NCI-H82 (cell line): ENCODE measurements around the gene KRTAP5-8.
"Not testable (repeated sequence)": the region's sequence is repeated elsewhere in the genome, so short reads cannot be mapped to it uniquely, and the experiment has no call there.

Source experiments
- DNase-seq: peaks from one replicate; lab custom pipeline; 2025; lab: John Stamatoyannopoulos, UW

KRTAP5-8 gene

GRCh38 chr11:71507102-71507501 is 30.7 kb upstream of the KRTAP5-8 start:
- no peak for DNase-seq

- DNase-seq, result no peak
Measured at GRCh38 chr11:71518506-71519471, 19.0 kb upstream of the KRTAP5-8 start.

GRCh38 chr11:71519546-71519945 is 18.3 kb upstream of the KRTAP5-8 start:
- peak; percentile 40 for DNase-seq

DNA sequence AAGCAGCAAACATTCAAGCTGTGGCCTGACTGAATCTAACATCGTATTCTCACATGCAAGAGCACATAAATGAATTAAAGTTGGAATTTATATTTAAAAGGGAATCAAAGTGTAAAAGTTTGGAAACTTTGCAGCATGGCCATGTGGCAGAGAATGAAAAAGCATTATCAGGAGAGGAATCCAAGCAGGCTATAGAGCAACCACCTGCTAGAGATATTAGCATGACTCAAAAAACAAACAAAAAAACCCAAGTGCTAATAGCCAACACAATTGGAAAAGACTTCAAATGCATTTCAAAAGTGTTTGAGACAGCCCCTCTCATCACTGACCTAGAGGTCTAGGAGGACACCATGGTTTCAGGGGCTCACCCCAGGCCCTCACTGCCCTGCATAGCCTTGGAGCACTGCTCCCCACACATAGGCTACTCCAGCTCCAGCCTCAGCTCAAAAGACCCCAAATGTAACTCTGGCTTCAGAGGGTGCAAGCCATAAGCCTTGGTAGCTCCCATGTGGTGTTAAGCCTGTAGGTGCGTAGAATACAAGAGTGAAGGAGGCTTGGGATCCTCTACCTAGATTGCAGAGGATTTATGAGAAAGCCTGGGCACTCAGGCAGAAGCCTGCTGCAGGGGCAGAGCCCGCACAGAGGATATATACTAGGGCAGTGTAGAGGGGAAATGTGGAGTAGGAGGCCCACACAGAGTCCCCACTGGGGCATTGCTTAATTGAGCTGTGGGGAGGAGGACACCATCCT is 12.5 kb upstream of the KRTAP5-8 start:
- no peak for DNase-seq

- DNase-seq, result no peak
Measured at GRCh38 chr11:71525938-71526495, 11.8 kb upstream of the KRTAP5-8 start.

DNA sequence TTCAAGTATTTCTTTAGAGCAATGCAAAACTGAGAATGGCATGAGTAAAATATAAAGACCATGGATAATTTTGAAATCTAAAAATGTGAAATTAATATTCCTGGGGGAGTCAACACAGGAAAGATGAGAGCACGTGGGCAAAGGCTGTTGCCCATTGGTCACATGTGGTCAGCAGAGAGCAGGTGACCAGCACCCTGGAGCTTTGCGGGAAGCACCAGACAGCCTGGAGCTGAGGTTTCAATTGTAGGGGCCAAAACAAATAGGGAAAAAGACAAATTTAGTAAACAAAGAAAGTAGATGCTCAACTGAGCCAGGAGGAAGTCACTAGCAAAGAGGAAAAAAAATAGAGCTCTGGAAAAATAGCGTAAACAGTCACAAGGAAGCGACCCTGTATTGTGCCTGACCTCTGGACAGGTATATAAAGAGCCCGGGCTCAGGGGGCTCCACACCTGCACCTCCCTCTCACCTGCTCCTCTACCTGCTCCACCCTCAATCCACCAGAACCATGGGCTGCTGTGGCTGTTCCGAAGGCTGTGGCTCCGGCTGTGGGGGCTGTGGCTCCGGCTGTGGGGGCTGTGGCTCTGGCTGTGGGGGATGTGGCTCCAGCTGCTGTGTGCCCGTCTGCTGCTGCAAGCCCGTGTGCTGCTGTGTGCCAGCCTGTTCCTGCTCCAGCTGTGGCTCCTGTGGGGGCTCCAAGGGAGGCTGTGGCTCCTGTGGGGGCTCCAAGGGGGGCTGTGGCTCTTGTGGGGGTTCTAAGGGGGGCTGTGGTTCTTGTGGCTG is 10.8 kb upstream of the KRTAP5-8 start, which contains the start of gene KRTAP5-7:
Gene KRTAP5-7 (plus strand): TSS at position 472 of the 780 bp plus-strand sequence. CDS start 34 bp downstream, at position 506.
- not testable (repeated sequence) for DNase-seq

DNA sequence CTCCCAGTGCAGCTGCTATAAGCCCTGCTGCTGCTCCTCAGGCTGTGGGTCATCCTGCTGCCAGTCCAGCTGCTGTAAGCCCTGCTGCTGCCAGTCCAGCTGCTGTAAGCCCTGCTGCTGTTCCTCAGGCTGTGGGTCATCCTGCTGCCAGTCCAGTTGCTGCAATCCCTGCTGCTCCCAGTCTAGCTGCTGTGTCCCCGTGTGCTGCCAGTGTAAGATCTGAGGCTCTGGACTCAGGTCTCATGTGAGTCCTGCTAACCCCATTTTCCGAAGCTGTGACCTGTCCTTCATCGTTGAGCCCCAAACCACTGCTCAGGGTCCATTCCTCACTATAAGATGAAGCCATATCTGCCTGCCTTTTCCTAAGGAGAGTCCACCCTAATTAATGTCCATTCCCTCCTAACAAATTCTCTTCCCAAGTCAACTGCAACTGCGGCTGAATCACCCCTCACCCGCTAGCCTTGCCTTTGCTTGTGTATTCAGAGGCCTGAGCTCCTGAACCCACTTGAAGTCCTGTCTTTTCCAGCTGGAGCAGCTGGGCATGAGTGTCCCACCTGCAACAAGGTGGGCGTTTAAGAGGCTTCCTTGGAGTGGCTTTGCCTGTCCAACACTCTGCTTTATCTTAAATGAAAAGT is 10.1 kb upstream of the KRTAP5-8 start:
- DNase-seq, result no peak

GRCh38 chr11:71530602-71531001 is 7.2 kb upstream of the KRTAP5-8 start:
- no peak for DNase-seq

DNA sequence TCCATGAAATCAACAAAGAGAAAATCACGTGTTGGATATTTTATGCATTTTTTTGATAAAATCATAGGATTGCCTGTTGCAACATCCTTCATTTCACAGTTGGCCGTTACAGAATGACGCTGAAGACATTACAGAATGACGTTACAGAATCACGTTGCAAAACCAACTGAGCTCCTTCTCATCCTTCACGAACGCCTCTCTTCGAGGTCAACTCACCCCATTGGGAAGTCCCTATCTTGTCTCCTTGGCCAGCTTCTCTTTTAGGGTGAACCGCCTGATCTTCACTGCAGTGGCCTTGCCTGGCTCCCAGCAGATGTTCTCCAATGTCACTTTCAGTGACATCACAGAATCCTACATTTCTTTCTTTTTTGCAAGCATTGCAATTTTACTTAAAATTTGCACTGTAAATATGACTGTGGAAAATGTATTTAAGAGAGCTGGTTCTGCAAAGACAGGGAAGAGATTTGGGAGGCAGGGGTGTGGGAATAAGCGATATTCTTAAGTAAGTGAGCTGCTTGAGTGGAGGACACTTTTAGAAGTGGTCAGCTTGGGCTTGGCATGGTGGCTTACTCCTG is 5.7 kb upstream of the KRTAP5-8 start:
- DNase-seq, result no peak

DNA sequence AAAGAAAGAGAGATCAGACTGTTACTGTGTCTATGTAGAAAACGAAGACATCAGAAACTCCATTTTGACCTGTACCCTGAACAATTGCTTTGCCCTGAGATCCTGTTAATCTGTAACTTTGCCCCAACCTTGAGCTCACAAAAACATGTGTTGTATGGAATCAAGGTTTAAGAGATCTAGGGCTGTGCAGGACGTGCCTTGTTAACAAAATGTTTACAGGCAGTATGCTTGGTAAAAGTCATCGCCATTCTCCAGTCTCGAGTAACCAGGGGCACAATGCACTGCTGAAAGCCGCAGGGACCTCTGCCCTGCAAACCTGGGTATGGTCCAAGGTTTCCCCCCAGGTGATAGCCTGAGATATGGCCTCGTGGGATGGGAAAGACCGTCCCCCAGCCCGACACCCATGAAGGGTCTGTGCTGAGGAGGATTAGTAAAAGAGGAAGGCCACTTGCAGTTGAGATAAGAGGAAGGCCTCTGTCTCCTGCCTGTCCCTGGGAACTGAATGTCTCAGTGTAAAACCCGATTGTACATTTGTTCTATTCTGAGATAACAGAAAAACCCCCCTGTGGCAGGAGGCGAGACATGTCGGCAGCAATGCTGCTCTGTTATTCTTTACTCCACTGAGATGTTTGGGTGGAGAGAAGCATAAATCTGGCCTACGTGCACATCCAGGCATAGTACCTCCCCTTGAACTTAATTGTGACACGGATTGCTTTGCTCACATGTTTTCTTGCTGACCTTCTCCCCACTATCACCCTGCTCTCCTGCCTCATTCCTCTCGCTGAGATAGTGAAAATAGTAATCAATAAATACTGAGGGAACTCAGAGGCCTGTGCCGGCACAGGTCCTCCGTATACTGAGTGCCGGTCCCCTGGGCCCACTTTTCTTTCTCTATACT is 2.9 kb upstream of the KRTAP5-8 start:
- not testable (repeated sequence) for DNase-seq

DNA sequence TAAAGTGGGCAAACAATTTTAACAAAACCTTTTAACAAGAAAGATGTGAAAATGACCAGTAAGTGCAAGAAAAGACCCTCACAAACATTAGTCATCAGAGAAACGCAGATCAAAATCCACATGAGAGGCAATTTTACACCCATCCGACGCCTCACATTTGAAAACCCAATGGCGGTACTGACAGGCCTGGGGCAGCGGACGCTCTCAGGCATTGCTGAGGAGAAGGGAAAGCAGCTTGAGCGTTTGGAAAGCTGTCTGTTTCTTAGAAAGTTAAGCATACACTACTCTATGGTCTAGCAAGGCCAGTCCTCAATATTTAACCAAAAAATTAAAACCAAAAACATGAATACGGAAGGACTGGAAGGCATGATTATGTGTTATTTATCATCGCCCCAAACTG is 2.0 kb upstream of the KRTAP5-8 start:
- no peak for DNase-seq

DNA sequence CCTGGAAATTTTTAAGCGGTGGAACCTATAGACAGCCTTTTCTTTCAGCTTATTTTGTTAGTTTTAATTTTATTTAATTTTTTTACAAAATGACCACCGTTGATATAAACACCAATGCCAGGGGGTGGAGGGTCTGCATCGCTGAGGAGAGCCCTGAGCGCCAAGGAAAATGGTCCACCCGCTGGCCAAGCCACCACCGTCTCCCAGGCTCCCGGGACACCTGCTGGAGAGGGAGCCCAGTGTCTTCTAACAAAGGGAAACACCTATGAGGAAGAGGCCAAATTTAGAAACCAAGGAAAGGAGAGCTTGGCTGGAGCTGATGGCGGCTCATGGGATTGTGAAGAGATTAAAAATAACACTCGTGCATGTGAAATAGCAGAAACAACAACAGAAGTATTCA is 288 bp upstream of the KRTAP5-8 start:
- no peak for DNase-seq

DNA sequence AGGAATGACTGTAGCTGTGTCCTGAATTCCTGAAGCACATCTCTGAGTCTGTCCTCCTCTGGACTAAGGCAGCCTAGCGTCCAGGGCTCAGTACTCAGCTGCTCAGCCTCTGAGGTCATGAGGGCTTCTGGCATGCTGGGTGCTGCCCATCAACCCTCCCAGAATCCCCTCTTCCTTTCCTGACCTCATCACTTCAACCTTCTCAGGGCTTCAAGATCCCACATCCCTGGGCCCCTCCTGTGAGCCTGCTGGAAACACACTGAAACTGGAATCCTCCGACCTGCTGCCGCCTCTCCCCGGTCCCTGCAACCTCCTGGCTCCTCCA is 803 bp downstream of the KRTAP5-8 start:
- DNase-seq, result no peak

- no peak for DNase-seq
Measured at GRCh38 chr11:71539017-71539416, 1.2 kb downstream of the KRTAP5-8 start.

DNA sequence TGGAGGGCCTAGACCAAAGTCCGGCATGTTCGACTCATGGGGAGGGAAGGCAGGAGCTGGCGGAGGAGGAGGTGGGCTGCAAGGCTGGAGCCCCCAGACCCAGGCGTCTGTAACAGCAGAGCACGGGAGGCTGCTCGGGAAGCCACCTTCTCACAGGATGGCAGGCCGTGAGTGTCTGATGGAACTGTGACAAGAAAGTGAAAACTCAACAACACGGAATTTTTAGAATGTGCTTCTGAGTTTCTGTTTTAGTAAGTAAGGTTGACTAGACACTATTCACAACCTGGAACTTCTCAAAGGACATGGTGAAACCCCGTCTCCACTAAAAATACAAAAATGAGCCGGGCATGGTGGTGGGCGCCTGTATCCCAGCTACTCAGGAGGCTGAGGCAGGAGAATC is 2.1 kb downstream of the KRTAP5-8 start:
- DNase-seq, result not testable (repeated sequence)

DNA sequence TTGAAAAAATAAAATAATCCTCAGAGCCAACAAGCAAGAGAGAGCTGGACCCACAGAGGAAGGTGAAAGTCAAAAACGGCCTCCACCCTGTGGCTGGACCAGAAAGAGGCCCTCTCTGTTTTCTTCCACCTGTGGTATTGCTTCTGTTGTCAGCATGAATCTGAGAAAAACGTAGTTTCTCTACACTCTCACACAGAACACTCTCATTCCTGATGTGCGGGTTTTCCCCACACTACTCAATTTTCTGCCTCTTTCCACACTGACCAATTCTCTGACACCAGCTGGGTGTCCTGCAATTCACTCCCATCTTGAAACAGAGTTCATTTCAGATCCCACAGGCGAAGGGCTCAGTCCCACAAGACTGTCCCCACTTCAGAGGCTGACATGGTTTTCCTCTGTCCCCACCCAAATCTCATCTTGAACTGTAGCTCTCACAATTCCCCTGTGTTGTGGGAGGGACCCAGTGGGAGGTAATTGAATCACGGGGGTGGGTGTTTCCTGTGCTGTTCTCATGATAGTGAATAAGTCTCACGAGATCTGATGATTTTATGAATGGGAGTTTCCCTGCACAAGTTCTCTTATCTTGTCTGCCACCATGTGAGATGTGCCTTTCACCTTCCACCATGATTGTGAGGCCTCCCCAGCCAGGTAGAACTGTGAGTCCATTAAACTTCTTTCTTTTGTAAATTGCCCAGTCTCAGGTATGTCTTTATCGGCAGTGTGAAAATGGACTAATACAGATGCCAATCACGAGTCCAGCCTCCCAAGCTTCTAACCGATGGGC is 2.9 kb downstream of the KRTAP5-8 start:
- DNase-seq, result not testable (repeated sequence)

DNA sequence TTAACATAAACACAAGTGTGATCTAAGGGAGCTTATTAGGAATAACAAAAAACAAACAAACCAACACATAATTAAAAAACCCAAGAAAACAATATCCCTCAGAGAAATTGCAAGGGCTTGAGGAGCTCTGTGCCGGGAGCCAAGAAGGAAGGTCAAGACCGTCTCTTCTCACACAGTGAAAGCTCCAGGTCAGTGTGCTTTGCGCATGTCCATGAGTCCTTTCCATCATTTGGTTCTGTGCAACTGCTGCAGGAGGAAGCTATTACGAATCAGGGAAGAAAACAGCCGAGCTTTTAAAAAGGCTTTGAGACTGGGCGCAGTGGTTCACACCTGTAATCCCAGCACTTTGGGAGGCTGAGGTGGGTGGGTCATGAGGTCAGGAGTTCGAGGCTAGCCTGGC is 4.6 kb downstream of the KRTAP5-8 start:
- no peak for DNase-seq

GRCh38 chr11:71542879-71543777 is 5.3 kb downstream of the KRTAP5-8 start:
- DNase-seq, result no peak
